ENCODE data around the gene SPHK1.

DNA sequence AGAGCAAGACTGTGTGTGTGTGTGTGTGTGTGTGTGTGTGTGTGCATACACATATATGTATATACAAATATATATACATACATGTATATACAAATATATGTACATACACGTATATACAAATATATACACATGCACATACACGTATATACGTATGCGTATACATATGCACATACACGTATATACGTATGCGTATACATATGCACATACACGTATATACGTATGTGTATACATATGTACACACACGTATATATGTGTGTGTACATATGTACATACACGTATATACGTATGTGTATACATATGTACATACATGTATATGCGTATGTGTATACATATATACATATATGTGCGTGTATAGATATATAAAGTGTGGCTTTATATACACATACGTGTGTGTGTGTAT lies 31.4 kb downstream of the SPHK1 start:
- no peak for TF ChIP-seq EP300 (conservative IDR thresholded peaks at IDR 0.05; ENCODE audit: poor library complexity, severe bottlenecking)
- TF ChIP-seq, protein P1, sequence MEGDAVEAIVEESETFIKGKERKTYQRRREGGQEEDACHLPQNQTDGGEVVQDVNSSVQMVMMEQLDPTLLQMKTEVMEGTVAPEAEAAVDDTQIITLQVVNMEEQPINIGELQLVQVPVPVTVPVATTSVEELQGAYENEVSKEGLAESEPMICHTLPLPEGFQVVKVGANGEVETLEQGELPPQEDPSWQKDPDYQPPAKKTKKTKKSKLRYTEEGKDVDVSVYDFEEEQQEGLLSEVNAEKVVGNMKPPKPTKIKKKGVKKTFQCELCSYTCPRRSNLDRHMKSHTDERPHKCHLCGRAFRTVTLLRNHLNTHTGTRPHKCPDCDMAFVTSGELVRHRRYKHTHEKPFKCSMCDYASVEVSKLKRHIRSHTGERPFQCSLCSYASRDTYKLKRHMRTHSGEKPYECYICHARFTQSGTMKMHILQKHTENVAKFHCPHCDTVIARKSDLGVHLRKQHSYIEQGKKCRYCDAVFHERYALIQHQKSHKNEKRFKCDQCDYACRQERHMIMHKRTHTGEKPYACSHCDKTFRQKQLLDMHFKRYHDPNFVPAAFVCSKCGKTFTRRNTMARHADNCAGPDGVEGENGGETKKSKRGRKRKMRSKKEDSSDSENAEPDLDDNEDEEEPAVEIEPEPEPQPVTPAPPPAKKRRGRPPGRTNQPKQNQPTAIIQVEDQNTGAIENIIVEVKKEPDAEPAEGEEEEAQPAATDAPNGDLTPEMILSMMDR (IDR thresholded peaks at IDR 0.05; ENCODE audit: poor library complexity, severe bottlenecking), result no peak
- TF ChIP-seq POLR2AphosphoS5 (IDR thresholded peaks at IDR 0.05), result no peak

Measured in neural cell (in vitro differentiated cells).